Activated CD8-positive, alpha-beta T cell treated with anti-CD3 and anti-CD28 coated beads, Interleukin-2, amount 10 ng/mL, durations not matched to agents 7 days and 5 days (primary cell): ENCODE data around the gene UBC. TPM values are rescaled to one million over a fixed set of nuclear protein-coding genes. Genes with fewer than 3 reads are reported as not detected.
"Not testable (repeated sequence)": the region's sequence is repeated elsewhere in the genome, so short reads cannot be mapped to it uniquely, and the experiment has no call there.

Source experiments
- ATAC-seq: fragments of 150-1000 bp; cut with Tn5 transposase; one replicate; pipeline ENCODE4 v1.10.0; 2021; ENCODE audit warnings: moderate library complexity
- CTCF ChIA-PET: fragments of 350-600 bp; sonication (Branson Sonifier 250); formaldehyde crosslinking; loops from one replicate; lab custom pipeline; 2021; ENCODE audit warnings: antibody characterized with exemption; lab: Charles Lee
- POLR2A ChIA-PET: fragments of 350-600 bp; sonication (Branson Sonifier 250); formaldehyde crosslinking; loops from one replicate; lab custom pipeline; 2021; ENCODE audit warnings: antibody characterized with exemption; lab: Charles Lee
- DNase-seq: peaks from one replicate; pipeline ENCODE4 v3.0.0-alpha.2; 2020
- H3K27ac Mint-ChIP-seq: one replicate; pipeline ENCODE4 v1.8.0; 2021; ENCODE audit warnings: mild to moderate bottlenecking, mixed read lengths
- H3K27me3 Mint-ChIP-seq: one replicate; pipeline ENCODE4 v1.8.0; 2021; ENCODE audit warnings: low read depth, mixed read lengths
- H3K36me3 Mint-ChIP-seq: one replicate; pipeline ENCODE4 v1.8.0; 2021; ENCODE audit warnings: low read depth, mixed read lengths
- H3K4me1 Mint-ChIP-seq: one replicate; pipeline ENCODE4 v1.8.0; 2021; ENCODE audit warnings: low read depth, mixed read lengths
- H3K4me3 Mint-ChIP-seq: one replicate; pipeline ENCODE4 v1.8.0; 2021; ENCODE audit warnings: mild to moderate bottlenecking, mixed read lengths
- H3K9me3 Mint-ChIP-seq: one replicate; pipeline ENCODE4 v1.8.0; 2022; ENCODE audit warnings: mixed read lengths; ENCODE audit not compliant: insufficient read depth
- total RNA-seq, 2 experiments: library from RNA; stranded (reverse); gene quantifications; one replicate each; pipeline ENCODE4 v1.2.3, GENCODE V29; 2021

UBC gene
- total RNA-seq, 2 experiments from 2014 or later = 974 to 998 TPM

DNA sequence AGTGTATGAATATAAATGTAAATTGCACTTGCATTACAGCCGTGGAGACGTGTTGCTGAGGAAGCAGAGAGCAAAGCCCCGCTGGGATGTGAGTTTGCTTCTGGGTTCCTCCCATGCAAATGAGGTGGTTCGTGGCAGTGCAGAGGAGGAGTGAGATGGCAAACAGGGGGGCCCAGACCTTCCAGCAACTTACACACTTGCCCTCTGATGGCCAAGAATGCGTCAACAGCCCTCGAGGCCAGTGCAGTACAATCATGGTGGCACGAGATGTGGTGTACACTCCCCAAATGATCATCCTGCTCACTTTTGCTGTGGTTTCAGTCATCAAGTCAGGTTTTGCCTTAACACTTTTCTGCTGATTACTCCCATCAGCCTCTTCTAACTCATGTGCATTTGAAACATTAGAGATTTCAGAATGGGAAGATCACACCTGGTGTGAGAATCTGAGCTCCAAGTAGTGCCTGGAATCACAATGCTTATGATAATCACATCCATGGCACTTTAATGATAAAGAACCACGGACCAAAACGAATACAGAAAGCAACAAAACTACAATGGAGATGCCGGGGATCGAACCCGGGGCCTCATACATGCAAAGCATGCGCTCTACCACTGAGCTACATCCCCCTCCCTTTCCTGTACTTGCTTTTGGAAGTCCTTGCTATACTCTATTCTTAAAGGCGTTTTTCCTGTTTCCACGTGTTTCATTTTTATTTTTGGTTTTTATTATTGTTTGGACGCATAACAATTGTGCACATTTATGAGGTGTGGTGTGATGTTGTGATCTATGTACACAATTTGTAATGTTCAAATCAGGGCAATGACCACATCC lies 7.0 kb upstream of the UBC start:
- H3K4me3 Mint-ChIP-seq = peak overlapping the region; percentile 76
- ATAC-seq (peak; percentile 60), DNase-seq (peak; percentile 87)
- H3K27ac Mint-ChIP-seq = peak overlapping the region; percentile 99
- H3K36me3 Mint-ChIP-seq = peaks cover 3% of the 10 kb centered on the region
- CTCF ChIA-PET = interaction anchor here (1.8 to 16.8 kb wide), 3 partner anchors 11 to 18 kb away, joined by 6 to 391 read pairs (median 93); no protein-coding TSS in a partner anchor
- H3K27me3 Mint-ChIP-seq = no peaks in the 10 kb centered on the region
- peaks cover 69% of the 10 kb centered on the region for H3K4me1 Mint-ChIP-seq
- POLR2A ChIA-PET = interaction anchor here (0.9 to 7.4 kb wide), 3 partner anchors 11 to 73 kb away, joined by 3 to 134 read pairs (median 4); no protein-coding TSS in a partner anchor
- H3K9me3 Mint-ChIP-seq = no peaks in the 10 kb centered on the region

DNA sequence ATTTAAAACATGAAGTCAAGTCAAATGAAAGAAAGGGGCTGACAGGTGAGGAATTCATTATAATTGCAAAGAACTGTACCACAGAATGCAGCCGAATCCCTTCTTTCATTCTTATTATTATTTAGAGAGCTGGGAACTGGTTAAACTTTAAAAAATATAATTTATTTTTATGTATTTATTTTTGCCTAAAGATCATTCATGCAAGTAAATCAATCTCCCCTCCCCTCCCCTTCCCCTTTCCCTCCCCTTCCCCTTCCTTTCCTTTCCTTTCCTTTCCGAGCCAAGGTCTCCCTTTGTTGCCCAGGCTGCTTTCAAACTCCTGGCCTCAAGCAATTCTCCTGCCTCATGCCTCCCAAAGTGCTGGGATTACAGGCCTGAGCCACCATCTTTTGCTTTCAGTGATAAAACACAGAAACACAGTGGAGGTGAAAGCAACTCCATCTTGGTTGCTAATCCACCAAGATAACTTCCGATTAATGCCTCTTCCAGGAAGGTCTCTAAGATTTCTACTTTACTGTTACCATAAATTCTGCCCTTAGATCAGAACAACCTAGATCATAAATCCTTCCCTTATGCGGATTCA lies 6.0 kb upstream of the UBC start:
- Mint-ChIP-seq H3K27me3 (no peaks in the 10 kb centered on the region), H3K9me3 (no peaks in the 10 kb centered on the region), H3K36me3 (peaks cover 3% of the 10 kb centered on the region), H3K4me1 (peaks cover 73% of the 10 kb centered on the region), H3K4me3 (peak overlapping the region; percentile 76), H3K27ac (peak overlapping the region; percentile 99)
- ATAC-seq (no peak), DNase-seq (no peak)
- ChIA-PET POLR2A (interaction anchor here (0.6 to 7.4 kb wide), 5 partner anchors 8 to 74 kb away, joined by 3 to 134 read pairs (median 8); no protein-coding TSS in a partner anchor), CTCF (interaction anchor here (1.4 to 16.8 kb wide), 5 partner anchors 10 to 67 kb away, joined by 3 to 391 read pairs (median 6); no protein-coding TSS in a partner anchor)

DNA sequence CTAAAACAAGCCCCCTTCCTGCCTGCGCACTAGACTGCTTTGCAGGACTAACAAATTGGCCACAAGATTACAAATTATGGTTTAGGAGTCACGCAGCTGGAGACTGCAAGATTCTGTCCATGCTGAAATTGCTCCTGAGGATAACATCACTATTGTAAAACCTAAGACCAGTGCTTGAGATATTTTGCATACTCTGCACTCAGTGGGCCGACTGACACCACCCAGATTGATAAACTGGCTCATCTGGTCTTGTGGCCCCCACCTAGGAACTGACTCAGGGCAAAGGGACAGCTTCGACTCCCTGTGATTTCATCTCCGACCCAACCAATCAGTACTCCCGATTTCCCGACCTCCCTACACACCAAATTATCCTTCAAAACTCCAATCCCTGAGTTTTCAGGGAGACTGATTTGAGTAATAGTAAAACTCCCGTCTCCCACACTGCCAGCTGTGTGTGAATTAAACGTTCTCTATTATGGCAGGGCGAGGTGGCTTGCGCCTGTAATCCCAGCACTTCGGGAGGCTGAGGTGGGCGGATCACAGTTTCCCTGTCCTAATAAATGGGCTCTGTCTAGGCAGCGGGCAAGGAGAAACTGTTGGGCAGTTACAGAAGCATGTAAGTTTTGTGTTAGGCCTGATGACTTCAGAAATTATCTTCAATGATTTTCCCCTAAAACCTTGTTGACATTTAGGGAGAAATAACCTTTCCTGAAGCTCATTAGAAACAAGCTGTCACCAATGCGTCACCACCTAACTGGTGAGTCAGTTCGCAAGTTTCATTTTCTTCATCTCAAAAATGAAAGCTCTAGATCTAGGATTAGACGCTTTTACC lies 5.3 kb upstream of the UBC start:
- DNase-seq (peak; percentile 65), ATAC-seq (no peak)
- H3K36me3 Mint-ChIP-seq = peaks cover 3% of the 10 kb centered on the region
- POLR2A ChIA-PET = interaction anchor here (0.6 to 7.4 kb wide), 6 partner anchors 9 to 74 kb away, joined by 3 to 134 read pairs (median 6); partner anchors contain the start of gene BRI3BP
- peak overlapping the region; percentile 66 for H3K4me3 Mint-ChIP-seq
- no peaks in the 10 kb centered on the region for H3K9me3 Mint-ChIP-seq
- no peaks in the 10 kb centered on the region for H3K27me3 Mint-ChIP-seq
- H3K27ac Mint-ChIP-seq = peak overlapping the region; percentile 99
- CTCF ChIA-PET = interaction anchor here (1.0 to 16.8 kb wide), 7 partner anchors 7 to 75 kb away, joined by 3 to 391 read pairs (median 6); no protein-coding TSS in a partner anchor
- H3K4me1 Mint-ChIP-seq = peaks cover 74% of the 10 kb centered on the region

DNA sequence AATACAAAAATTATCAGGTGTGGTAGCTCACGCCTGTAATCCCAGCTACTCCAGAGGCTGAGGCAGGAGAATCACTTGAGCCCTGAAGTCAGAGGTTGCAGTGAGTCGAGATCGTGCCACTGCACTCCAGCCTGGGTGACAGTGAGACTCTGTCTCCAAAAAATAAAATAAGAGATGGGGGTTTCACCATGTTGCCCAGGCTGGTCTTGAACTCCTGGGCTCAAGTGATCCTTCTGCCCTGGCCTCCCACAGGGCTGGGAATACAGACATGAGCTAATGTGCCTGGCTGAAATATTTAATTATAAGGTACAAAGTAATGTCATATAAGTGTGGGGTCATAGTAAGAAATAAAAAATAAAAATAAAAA lies 4.2 kb upstream of the UBC start:
- Mint-ChIP-seq H3K4me1 (peaks cover 78% of the 10 kb centered on the region), H3K27ac (peak overlapping the region; percentile 98), H3K4me3 (peak overlapping the region; percentile 99), H3K36me3 (peaks cover 14% of the 10 kb centered on the region)
- H3K9me3 Mint-ChIP-seq, ATAC-seq, DNase-seq, H3K27me3 Mint-ChIP-seq: not testable (repeated sequence)
- POLR2A ChIA-PET = interaction anchor here (1.0 to 7.4 kb wide), 7 partner anchors 9 to 75 kb away, joined by 3 to 134 read pairs (median 8); partner anchors contain the start of gene BRI3BP
- CTCF ChIA-PET = interaction anchor here (1.0 to 16.8 kb wide), 8 partner anchors 8 to 144 kb away, joined by 3 to 391 read pairs (median 3); no protein-coding TSS in a partner anchor

DNA sequence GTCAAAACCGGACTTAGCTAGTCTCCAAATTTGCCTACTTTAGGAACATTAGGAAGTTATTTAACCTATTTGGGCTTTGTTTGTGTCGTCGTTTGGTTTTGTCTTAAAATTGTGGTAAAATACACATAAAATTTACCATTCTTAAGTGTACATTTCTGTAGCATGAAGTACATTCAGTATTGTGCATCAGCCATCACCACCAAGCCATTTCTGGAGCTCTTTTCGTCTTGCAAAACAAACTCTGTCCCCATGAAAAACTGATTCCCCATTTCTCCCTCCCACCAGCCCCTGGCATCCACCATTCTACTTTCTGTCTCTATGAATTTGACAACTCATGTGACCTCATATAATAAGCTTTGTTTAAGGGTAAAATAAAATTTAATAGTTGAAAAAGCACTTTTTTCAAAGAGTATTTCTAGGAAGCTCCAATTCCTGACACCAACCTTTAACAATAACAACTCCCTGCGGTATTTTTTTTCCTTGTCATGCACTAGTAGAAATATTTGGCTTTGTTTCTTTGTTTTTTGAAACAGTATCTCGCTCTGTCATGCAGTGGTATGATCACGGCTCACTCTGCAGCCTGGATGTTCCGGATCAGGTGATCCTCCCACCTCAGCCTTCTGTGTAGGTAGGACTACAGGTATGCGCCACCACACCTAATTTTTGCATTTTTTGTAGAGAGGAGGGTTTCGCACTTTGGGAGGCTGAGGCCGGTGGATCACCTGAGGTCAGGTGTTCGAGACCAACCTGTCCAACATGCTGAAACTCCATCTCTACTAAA lies 3.6 kb upstream of the UBC start:
- POLR2A ChIA-PET = interaction anchor here (1.1 to 7.4 kb wide), 4 partner anchors 9 to 21 kb away, joined by 4 to 134 read pairs (median 15); no protein-coding TSS in a partner anchor
- H3K9me3 Mint-ChIP-seq = no peaks in the 10 kb centered on the region

DNA sequence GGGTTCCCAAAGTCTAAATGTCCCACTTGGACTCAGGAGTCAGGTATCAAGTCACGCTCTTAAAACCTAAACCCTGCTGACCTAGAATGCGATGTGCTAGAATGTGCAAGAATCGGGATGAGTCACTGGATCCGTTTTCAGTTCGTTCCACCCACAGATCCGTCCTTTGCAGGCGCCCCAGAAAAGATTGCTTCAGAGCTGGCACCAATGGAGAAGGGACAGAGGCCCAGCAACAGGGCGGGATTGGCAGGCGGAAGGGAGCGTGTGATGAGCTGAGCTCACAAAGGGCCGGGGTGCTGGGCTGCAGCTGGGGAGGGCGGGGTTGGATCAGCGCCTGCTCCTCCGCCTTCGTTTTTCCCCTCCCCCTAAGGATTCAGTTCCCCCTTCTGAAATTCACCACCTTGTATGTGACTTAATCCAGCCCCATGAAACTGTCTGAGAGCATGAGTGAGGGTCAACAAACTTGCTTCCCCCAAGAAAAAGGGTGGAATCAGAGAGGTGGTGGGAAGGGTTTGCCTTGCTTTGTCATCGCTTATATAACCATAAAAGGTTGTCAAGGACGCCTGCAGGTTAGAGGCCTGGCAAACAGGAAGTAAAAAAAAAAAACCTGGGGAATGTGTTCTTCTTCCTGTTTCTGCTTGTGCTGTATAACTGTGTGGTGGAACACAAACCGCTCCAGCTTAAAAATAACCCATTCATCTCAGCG lies 2.8 kb upstream of the UBC start:
- POLR2A ChIA-PET = interaction anchor here (1.1 to 7.4 kb wide), 4 partner anchors 9 to 22 kb away, joined by 4 to 134 read pairs (median 15); no protein-coding TSS in a partner anchor
- ATAC-seq = peak; percentile 74
- peaks cover 27% of the 10 kb centered on the region for H3K36me3 Mint-ChIP-seq
- CTCF ChIA-PET = interaction anchor here (1.0 to 16.8 kb wide), 6 partner anchors 8 to 143 kb away, joined by 3 to 391 read pairs (median 16); partner anchors contain the start of gene BRI3BP
- peak overlapping the region; percentile 98 for H3K27ac Mint-ChIP-seq
- no peaks in the 10 kb centered on the region for H3K9me3 Mint-ChIP-seq
- H3K27me3 Mint-ChIP-seq = no peaks in the 10 kb centered on the region
- DNase-seq = peak; percentile 97
- peak overlapping the region; percentile 99 for H3K4me3 Mint-ChIP-seq
- peaks cover 83% of the 10 kb centered on the region for H3K4me1 Mint-ChIP-seq

More for the DNA sequence above, 3.6 kb upstream of the UBC start:
- no peak for DNase-seq
- peak overlapping the region; percentile 99 for H3K4me3 Mint-ChIP-seq
- H3K27me3 Mint-ChIP-seq = no peaks in the 10 kb centered on the region
- CTCF ChIA-PET = interaction anchor here (1.0 to 16.8 kb wide), 7 partner anchors 8 to 143 kb away, joined by 3 to 391 read pairs (median 4); partner anchors contain the start of gene BRI3BP
- ATAC-seq = no peak
- H3K4me1 Mint-ChIP-seq = peaks cover 82% of the 10 kb centered on the region
- H3K27ac Mint-ChIP-seq = peak overlapping the region; percentile 98
- H3K36me3 Mint-ChIP-seq = peaks cover 20% of the 10 kb centered on the region

DNA sequence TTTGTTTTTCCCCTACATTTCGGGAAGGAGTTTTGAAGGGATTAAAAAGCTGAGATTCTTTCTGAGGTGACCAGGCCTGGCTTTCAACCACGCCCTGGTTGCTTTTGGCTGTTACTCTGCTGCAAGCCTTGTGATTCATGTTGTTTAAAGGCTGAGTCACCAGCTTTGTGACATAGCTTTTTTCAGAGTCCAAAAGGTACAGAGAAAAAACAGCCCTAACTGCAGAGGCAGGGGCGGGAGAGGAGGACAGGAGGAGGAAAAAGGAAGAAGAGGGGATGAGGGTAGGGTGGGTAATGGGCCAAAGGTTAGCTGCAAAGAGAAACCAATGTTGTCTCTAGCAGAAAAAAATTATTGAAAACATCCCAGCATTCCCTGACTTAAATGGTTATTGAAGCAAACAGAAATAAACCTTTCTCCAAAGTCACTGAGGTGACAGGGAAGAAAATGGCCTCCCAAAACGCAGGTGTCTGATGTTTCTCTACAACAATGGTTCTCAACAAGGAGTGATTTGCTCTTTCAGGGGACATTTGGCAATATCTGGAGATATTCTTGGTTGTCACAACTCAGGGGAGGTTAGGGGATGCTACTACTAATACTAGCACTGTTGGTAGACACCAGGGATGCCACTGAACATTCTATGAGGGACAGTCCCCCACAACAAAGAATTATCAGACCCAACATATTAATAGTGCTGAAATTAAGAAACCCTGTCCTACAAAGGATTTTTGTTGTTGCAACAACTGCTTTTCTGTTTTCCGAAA lies 2.1 kb upstream of the UBC start:
- H3K36me3 Mint-ChIP-seq = peaks cover 28% of the 10 kb centered on the region
- H3K4me3 Mint-ChIP-seq = peak overlapping the region; percentile 99
- H3K27ac Mint-ChIP-seq = peak overlapping the region; percentile 98
- CTCF ChIA-PET = interaction anchor here (1.2 to 16.8 kb wide), 5 partner anchors 10 to 77 kb away, joined by 4 to 391 read pairs (median 28); partner anchors contain the start of gene BRI3BP
- peak; percentile 53 for DNase-seq
- POLR2A ChIA-PET = interaction anchor here (1.6 to 7.4 kb wide), 4 partner anchors 10 to 23 kb away, joined by 6 to 134 read pairs (median 15); no protein-coding TSS in a partner anchor
- no peak for ATAC-seq
- no peaks in the 10 kb centered on the region for H3K27me3 Mint-ChIP-seq
- H3K4me1 Mint-ChIP-seq = peaks cover 78% of the 10 kb centered on the region
- no peaks in the 10 kb centered on the region for H3K9me3 Mint-ChIP-seq

DNA sequence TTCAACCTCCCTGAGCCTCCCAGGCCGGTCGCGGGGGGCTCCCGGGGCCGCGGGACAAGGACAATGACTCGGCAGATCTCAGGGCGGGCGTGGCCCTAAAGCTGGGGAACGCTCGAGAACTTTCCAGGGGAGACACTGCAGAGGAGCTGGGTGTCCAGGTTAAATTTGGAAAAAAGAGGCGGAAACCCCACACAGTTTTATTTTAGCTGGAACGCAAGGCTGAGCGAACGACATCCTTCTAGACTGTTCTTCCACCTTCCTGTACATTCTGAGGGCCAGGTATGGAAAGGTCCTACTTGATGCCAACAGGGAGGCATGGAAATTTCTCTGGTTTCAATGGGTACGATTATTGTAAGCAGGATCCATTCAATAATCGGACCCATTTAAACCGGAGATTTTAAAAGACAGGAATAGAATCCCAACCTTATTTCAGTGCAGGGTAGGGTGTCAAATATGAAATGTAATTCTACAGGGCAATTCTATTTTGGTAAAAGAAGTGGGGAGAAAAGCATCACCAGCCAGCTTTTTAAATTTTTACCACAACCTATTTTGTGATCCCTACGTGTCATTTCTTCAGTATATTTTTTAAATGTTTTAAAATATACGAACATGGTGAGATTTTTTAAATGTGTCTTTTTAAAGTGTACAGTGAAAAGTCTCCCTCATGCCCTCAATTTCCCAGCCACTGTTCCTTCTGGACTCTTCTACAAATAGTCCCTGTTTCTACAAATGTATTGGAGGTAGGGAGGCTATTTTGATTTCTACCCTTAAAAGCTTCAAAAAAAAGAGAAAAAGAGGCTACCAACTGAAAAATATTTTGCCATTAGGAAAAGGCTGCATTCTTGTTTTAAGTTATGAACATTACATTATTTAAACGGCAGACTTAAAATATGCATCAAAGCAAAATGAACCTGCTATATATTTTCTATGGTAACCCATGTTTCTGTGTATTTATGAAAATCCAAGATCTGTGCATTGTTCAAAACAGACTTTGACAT lies 1.1 kb upstream of the UBC start:
- DNase-seq (peak; percentile 60), ATAC-seq (no peak)
- Mint-ChIP-seq H3K4me3 (peak overlapping the region; percentile 99), H3K27ac (peak overlapping the region; percentile 100), H3K27me3 (no peaks in the 10 kb centered on the region), H3K9me3 (no peaks in the 10 kb centered on the region), H3K36me3 (peaks cover 38% of the 10 kb centered on the region), H3K4me1 (peaks cover 77% of the 10 kb centered on the region)
- ChIA-PET CTCF (interaction anchor here (0.6 to 16.8 kb wide), 5 partner anchors 8 to 149 kb away, joined by 3 to 391 read pairs (median 5); no protein-coding TSS in a partner anchor), POLR2A (interaction anchor here (0.6 to 7.4 kb wide), 5 partner anchors 9 to 943 kb away, joined by 3 to 134 read pairs (median 6); partner anchors contain the start of genes BRI3BP and CCDC92)
